GM21576 (cell line): ENCODE results near the gene MYO10.

ENCODE experiments used
- ATAC-seq: cut with Tn5 transposase; IDR thresholded peaks from one replicate; pipeline ENCODE4 v1.9.1; 2021; ENCODE audit warnings: mild to moderate bottlenecking, moderate library complexity; ENCODE audit not compliant: unreplicated experiment

MYO10 gene

GRCh38 chr5:16826379-16827125 is 109.5 kb downstream of the MYO10 start:
- ATAC-seq = no peak

DNA sequence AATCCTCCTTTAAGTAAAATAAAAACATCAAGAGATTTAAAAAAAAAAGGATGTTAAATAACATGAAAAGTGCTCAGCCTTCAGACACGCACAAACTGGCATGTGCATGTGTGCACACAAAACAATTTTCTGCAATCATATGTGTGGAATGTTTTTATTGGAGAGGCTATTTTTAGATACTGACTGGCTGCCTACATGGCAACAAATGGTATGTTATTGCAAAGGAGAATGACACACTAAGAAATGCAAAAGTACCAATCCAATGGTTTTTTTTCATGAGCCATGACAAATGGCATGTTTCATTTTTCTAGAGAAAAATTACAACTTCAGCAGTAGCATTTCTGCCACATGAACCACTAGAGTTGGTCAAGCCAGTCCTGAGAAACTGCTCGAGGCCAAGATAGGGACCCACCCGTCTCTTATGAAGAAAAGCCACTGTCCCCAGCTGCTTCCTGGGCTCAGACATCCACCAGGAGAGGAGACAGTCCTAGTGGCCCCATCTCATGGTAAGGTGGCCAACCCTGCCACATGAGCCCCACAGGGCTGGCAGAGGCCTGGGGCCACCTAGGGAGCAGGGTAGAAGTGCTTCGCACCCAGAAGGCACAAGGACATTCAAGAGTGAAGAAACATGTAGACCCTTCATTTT is 116.4 kb downstream of the MYO10 start:
- no peak for ATAC-seq

DNA sequence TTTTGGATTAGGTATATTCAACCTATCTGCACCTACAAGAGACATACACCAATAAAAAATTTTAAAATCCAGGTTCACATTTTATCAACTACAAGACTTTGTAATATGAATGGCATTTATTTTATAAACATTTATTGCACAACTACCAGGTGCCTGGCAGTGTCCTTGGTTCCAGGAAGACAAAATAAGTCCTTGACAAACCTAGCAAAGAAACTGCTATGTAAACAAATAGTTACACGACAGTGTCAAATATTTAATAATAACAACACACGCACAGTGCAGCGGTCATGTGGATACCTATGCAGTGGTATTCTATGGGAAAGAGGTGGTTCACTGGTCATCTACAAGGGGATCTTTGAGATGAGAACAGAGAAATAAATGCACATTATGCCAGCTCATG is 120.7 kb downstream of the MYO10 start:
- ATAC-seq = no peak

DNA sequence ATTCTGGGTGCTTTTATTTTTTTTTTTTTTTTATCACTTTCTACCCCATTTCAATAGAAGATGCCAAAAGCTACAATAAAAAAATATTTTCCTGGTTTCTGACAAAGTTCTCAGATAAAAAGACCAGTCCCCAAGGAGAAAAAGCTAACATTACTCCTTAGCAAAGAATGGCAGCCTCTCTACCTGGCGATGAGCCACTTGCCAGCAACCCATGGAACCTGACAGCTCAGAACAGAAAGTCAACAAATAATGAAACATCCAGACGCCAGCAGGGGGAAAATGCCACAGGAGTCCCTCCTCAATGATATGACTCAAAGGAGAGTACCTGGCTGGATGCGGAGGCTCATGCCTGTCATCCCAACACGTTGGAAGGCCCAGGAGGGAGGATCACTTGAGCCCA is 123.2 kb downstream of the MYO10 start:
- no peak for ATAC-seq

- no peak for ATAC-seq
Observed at GRCh38 chr5:16812448-16812847, 123.6 kb downstream of the MYO10 start.

DNA sequence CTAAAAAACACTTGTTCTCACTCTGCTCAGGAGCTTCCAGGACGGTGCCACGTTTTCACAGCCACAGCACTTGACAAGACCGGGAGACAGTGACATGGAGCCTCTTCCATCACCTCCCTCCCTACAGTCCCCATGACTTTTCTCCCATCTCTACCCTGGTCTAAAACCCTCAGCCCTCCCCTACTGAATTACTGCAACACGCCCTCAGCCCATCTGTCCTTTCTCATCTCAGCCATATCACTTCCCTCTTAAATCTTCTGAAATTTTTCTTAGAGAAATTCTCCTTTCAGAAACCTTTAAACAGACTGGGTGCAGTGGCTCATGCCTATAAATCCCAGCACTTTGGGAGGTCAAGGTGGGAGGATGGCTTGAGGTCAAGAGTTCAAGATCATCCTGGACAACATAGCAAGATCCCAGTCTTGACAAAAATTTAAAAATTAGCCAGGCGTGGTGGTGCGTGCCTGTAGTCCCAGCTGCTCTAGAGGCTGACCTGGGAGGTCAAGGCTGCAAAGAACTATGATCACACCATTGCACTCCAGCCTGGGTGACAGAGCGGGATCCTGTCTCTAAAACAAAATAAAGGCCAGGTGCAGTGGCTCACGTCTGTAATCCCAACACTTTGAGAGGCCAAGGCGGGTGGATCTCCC is 125.8 kb downstream of the MYO10 start:
- ATAC-seq = no peak

GRCh38 chr5:16809395-16810207 is 126.5 kb downstream of the MYO10 start:
- no peak for ATAC-seq

GRCh38 chr5:16809010-16809394 is 127.1 kb downstream of the MYO10 start:
- ATAC-seq = no peak

DNA sequence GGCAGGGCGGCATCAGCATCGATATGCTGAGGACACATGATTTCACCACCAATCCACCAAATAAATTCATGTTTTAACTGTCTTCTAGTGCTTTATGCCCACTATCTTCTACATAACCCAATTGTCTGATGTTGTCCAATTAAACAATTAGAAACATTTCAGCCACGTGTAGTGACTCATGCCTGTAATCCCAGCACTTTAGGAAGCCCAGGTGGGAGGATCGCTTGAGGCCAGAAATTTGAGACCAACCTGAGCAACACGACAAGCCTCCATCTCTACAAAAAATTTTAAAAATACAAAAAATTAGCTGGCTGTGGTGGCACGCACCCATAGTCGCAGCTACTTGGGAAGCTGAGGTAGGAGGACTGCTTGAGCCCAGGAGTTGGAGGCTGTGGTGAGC is 128.1 kb downstream of the MYO10 start:
- no peak for ATAC-seq

GRCh38 chr5:16807547-16807864 is 128.6 kb downstream of the MYO10 start:
- ATAC-seq = no peak

DNA sequence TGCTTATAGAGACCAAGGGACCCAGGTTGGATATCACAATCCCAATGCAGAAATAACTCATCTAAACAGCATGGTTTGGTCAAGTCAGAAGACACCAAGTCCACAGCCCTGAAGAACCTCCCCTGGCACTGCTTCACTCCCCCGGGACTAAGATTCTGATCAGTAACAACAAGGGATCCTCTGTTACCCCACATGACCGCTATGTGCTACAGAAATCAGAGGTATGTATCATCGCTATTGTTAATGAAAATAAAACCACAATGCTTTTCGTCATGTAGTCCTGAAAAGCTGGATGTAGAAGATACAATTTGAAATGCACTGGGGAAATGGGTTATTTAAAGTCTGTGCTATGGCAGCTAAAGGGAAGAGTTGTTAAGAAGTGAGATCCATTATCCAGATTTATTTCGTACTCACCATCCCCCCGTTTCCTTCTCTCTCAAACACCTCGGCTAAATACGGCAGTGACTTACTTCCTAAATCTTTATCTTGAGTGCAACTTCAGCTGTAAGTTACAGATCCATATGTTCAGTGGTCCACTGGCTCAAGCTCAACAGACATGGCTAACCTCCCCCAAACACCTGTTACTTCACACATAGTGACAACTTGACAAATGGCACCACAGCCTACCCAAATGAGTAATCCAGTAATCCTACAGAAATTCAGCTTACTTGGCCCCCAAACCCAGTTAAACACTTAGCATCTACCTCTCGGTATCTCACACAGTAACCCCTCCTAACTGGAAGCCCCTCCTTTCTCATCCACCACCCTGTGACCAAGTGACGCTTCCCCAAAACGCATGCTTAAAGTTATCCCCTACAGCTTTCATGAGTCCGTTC is 129.2 kb downstream of the MYO10 start:
- ATAC-seq = no peak

GRCh38 chr5:16805486-16805885 is 130.6 kb downstream of the MYO10 start:
- ATAC-seq = no peak

DNA sequence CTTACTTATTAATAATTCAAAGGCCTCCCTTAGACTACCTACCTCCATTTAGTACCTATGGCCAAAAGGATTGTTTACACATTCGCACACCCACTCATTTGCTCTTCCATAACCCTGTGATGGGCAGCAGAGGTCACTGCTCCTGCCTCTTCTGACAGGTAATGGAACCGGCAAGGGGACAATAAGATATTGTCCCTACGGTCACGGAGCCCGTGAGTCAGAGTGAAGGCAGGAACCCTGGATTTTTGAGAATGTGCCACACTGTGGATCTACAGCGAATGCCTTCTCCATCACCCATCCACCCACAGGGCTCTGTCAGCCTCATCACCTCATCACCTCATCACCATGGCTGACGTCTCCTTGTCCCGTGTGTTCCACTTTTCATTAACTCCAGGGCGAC is 132.3 kb downstream of the MYO10 start:
- ATAC-seq = no peak

- ATAC-seq = no peak
Observed at GRCh38 chr5:16800477-16800876, 135.6 kb downstream of the MYO10 start.

DNA sequence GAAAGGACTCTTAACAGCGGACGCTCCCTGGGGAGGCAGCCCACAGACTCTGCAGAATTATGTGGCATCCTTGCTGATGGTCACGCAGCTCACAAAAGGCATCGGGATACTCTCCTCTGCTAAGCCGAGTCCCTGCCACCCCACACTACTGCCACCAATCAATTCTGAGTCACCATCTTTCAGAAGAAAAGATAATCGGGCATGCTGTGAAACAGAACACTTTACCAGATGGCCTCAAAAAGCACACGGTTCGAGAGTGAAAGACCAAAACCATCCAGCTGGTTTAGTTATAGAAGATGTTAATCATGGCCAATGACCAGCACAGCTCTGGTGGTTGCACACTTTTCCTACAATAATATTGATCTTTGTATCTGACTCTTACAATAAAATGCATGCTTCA is 136.3 kb downstream of the MYO10 start:
- no peak for ATAC-seq

- ATAC-seq = no peak
Observed at GRCh38 chr5:16797951-16798350, 138.1 kb downstream of the MYO10 start.

DNA sequence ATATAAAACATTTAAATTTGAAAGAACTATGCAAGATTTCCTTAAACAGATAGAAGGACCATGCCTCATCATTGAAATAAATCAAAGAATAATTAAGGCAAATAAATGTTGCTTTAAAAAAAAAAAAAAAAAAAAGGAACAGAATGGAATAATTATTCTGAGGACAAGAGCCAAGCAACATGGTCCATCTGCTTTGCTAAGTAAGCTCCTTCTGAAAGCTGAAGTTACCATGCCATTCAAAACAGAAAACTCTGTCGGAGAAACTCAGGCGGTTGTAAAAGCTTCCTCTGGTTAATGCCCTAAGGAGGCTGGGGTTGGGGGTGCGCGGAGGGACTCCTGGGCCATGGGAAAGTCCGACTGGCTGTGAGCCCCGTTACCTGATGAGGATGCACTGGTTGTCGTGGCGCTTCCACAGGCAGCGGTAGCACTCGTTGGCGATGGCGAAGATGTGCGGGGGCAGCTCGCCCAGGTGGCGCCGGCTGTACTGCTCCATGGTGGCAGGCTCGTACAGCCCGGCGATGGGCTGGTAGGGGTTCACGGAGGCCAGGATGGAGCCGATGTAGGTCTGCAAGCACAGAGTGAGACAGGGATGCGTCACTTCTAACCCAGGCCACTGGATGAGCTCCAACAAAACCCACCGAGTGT is 141.7 kb downstream of the MYO10 start:
- ATAC-seq = no peak

- no peak for ATAC-seq
Observed at GRCh38 chr5:16792598-16793275, 143.4 kb downstream of the MYO10 start.

- no peak for ATAC-seq
Observed at GRCh38 chr5:16791904-16792597, 144.0 kb downstream of the MYO10 start.
